GM19438 (cell line): Measurements from ENCODE around the gene ELMO1.

Source experiments
- ATAC-seq: cut with Tn5 transposase; IDR thresholded peaks from one replicate; pipeline ENCODE4 v1.9.1; 2021; ENCODE audit warnings: low read depth; ENCODE audit not compliant: unreplicated experiment

The ELMO1 gene

GRCh38 chr7:37376386-37376785, 72.3 kb downstream of the ELMO1 start:
- no peak for ATAC-seq

GRCh38 chr7:37372750-37373149, 75.9 kb downstream of the ELMO1 start:
- no peak for ATAC-seq

- ATAC-seq: no peak
Observed at GRCh38 chr7:37371755-37372154, 76.9 kb downstream of the ELMO1 start.

- ATAC-seq: no peak
Observed at GRCh38 chr7:37369906-37370305, 78.8 kb downstream of the ELMO1 start.

- no peak for ATAC-seq
Observed at GRCh38 chr7:37368540-37368939, 80.1 kb downstream of the ELMO1 start.

GRCh38 chr7:37367010-37367409, 81.7 kb downstream of the ELMO1 start:
- ATAC-seq: no peak

GRCh38 chr7:37366445-37366844, 82.2 kb downstream of the ELMO1 start:
- no peak for ATAC-seq

- ATAC-seq: no peak
Observed at GRCh38 chr7:37365405-37365804, 83.3 kb downstream of the ELMO1 start.

- no peak for ATAC-seq
Observed at GRCh38 chr7:37364856-37365255, 83.8 kb downstream of the ELMO1 start.

GRCh38 chr7:37363536-37364491, 84.8 kb downstream of the ELMO1 start:
- ATAC-seq: no peak

- ATAC-seq: no peak
Observed at GRCh38 chr7:37362802-37363201, 85.9 kb downstream of the ELMO1 start.

- ATAC-seq: no peak
Observed at GRCh38 chr7:37360484-37360883, 88.2 kb downstream of the ELMO1 start.

GRCh38 chr7:37359662-37360444, 88.8 kb downstream of the ELMO1 start:
- ATAC-seq: no peak

GRCh38 chr7:37359180-37359579, 89.5 kb downstream of the ELMO1 start:
- ATAC-seq: no peak

GRCh38 chr7:37357637-37357996, 91.0 kb downstream of the ELMO1 start:
- ATAC-seq: no peak

GRCh38 chr7:37356911-37357636, 91.6 kb downstream of the ELMO1 start:
- ATAC-seq: no peak

GRCh38 chr7:37354656-37355131, 94.0 kb downstream of the ELMO1 start:
- ATAC-seq: no peak

GRCh38 chr7:37353949-37354655, 94.6 kb downstream of the ELMO1 start:
- no peak for ATAC-seq

- ATAC-seq: peak; percentile 45
Observed at GRCh38 chr7:37352974-37353948, 95.4 kb downstream of the ELMO1 start.
